NOMO-1 treated with DMSO at 0.1 percent for 48 hours (cell line): ENCODE data around the gene ARSB.

Experiments used
- DNase-seq: peaks from one replicate; lab custom pipeline; 2025; ENCODE audit not compliant: unreplicated experiment; lab: John Stamatoyannopoulos, UW

ARSB gene

DNA sequence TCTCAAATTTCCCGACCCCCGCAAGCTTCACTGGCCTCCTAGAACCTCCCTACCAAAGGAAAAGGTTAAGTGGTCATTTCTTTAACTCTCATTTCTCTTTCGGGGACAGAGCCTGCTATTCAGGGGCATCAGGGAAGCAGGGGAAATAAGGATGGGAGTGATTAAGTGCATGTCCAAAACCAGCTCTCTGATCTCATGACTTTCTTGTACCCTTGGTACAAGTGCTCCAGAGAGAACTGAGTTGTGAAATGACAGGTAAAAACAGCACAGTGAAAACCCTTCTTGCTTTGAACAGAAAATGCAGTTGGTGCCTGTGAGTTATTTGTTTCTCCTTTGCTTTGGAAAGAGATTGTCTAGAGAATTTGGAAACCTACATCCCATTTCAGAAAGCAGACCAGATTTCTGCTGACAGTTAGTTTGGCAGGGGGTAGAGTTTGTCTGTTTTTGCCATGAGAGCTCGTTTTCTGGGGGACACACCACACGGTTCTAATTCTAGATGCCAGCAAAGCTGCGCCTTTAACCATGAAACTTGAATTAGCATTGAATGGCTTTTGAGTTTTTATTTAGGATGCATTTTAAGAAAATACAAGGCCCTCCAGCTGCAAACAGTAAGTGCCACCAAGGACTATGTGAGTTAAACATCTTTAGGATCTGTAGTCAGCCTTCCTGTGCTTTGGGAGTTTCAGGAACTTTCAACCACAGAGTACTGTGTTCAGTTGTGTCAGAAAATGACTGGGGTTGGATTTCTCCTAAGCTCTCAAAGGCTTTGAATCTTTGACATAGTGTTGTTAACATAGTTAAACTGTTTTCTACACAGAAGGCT is 174.8 kb downstream of the ARSB start:
- no peak for DNase-seq

GRCh38 chr5:78809444-78809843 is 175.7 kb downstream of the ARSB start:
- DNase-seq = no peak

- DNase-seq = no peak
These were observed 176.3 kb downstream of the ARSB start for GRCh38 chr5:78808818-78809217.

- DNase-seq = no peak
These were observed 176.7 kb downstream of the ARSB start for GRCh38 chr5:78808380-78808779.

DNA sequence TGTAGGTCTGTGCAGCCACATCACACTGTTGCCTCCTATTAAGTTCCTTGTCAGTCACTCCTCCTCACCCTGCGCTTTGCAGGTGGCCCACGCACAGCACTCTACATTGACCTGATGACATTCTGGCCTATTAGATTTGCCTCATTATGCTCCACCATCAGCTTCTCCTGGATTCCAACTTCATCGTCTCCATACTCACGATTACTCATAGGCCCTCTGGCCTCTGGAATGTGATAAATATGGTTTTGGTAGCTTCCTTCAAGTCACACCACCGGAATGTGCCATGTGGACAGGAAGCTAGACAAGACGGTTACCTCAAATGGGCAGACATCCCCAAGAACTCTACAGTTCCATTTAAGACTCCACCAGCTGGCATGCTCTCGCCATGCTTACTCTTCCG is 178.6 kb downstream of the ARSB start:
- no peak for DNase-seq

DNA sequence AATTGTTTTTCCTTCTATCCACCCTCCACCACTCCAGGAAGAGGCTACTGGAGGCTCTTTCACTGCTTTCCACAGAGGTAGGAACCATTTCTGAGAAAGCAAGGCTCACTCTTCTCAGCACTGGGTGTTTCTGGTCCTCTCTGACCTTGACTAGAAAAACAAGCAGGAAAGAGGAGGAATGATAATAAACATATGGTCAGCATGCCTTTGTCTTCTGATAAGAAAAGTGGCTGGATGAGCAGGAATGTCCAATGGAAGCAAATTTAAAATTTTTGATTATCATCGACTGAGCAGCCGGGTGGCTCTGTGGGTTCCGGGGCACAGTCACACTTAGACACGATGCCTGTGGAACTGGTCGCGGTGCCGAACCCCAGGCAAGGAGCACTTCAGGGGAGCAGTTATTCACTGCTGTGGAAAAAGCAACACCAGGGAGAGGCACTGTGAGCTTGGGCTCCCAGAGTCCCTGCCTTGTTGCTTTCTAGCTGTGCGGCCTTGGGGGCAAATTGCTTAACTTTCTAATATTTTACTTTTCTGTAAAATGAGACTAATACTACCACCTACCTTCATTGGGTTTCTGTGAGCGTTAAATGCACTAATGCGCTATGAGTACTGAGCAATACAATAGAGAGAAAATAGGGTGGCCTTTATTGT is 179.5 kb downstream of the ARSB start:
- no peak for DNase-seq

- no peak for DNase-seq
These were observed 180.1 kb downstream of the ARSB start for GRCh38 chr5:78804995-78805394.

DNA sequence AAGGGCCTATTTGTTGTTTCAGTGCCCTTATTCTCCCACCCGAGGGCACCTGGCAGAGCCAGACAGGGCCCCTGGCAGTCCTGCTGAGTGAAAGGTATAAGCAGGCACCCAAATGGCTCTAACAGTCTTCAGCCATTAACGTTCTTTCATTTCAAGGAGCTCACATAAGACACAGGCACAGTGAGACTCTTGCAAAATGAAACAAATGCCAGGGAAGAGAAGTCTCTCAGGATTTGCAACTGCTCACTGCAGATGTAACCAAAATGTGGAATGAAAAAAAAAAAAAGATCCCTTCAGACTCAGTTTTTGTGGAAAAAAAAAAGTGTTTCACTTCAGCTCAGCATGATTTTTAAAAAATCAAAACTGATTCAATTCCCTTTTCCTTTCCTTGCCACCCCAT is 181.2 kb downstream of the ARSB start:
- DNase-seq = no peak

DNA sequence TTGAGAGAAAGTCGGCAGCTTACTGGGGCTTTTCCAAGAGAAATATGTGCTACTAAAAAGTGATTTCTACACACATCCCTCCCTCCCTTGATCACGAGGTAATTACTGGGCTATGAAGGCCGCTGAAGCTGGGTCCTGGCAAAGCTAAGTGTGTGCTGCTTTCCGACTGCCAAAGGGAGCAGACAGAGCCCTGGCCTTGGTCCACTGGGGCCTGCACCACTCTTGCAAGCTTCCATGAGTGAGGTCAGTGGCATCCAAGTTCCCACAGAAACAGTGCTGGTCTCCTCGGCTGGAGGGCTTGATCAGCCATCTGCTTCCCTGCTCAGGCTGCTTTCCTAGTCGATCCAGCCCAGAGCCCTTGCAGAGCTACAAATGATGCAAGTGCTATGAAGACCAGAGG is 181.8 kb downstream of the ARSB start:
- no peak for DNase-seq

GRCh38 chr5:78801413-78801812 is 183.7 kb downstream of the ARSB start:
- no peak for DNase-seq

DNA sequence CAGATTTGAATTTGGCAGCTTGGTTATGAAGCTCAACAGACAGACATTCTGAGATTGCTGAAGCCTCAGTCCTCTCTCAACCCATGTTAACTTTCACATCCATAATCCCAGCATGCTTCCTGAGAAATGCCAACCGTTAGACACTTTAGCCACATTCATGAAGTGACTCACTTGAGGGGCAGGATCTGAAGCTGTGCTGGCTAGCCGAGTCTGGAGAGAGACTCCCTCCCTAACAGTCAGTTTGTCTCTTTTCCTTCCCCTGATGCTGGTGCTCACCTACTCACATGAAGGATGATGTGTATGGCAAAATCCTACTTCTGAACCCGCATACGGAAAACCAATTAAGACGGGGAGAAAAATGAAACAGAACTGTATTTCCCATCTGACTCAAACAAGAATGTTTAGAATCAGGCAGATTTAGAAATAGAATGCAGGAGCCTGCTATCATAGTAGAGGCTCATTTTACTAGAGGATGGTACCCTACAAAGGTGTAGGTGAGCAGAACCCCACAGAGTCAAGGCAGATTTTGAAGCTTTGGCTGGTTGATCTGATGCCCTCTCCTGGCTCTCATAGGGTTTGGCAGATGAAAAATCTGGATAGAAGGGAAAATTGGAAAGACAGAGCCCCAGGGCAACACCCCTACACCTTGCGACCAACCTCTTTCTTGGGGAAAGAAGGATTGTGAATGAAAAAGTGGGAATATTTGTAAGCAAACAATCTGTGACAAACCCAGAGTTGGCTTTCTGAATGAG is 185.7 kb downstream of the ARSB start:
- DNase-seq = no peak

DNA sequence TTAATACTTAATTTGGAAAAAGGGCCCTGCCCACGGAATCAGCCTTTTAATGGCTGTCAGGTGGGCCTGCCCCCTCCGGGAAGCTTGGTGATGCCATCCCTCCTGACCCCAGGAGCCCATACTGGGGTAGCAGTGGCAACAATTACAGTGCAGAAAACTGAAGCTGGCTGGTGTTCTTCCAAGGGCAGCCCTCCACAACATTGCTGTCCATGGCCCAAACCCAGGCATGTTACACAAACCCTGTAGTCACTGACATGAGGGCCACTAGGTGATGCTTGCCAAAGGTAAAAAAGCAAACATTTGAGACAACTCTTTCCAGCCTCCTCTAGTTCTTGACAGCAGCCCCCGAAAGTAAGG is 186.5 kb downstream of the ARSB start:
- DNase-seq = no peak

DNA sequence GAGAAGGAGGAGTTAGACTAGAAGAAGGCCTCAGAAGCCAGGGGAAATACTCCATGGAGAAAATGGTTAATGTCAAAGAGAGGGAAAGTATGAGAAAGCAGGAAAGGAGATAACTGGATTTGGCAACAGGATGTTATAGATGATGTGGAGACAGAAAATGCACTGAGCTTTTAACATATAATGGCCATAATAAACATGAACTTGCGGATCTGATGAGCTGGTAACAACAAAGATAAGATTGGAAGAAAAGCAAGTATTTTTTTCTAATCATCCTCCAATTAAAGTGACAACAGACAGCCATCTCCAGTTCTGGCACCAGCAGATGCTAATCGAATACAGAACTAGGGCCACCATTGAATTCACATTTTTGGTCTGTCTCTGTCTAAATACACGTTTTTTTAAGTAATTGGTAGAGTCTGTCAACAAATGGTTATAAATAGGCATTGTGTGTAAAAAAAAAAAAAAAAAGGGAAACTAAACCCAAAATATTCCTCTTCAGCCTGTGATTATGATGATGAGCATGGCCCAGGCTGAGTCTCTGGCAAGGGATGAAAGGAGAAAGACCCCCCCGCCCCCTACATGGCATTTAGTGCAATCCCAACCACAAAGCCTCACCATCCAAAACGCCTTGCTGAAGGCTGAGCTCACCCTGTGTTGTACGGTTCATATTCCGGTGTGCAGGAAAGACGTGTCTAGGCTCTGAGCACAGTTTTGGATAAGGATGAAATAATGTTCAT is 187.0 kb downstream of the ARSB start:
- no peak for DNase-seq

DNA sequence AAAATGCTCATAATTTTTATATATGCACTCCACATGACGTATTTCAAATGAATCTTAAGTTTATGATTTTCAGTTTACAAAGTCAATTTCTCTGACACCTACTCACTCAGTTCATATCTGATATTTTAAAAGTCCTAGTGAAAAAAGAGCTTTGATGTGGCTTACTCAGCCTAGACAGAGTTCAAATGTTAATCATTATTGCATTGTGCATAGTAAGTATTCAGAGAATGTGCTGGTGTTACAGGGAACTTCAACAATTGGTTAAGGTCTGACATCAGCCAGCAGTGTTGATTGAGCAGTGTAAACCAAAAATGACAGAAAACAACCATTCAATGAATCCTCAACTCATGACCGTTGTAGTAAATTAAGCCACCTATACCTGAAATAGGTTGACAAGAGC is 189.4 kb downstream of the ARSB start:
- no peak for DNase-seq

DNA sequence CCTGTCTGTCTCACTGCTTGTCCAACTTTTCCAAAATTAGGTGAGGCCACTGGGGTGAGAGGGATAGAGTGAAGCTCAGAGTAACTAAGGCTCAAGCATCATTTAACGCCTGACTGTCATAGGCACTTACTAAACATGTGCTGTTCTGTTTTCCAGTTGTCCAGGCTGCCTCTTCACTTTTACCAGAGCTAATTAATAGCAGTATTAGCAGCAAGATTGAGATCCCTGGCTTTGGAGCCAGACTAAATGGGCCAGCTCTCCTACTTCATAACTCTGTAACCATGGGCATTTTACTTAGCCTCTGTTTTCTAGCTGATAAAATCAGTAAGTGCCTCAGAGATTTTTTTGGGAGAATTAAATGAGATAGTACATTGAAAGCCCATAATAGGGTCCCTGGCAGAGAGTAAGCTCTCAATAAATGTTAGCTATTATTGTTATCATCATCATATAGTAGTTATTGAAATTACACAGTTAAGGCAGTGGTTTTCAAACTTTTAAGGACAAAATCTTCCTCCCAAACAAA is 190.4 kb downstream of the ARSB start:
- no peak for DNase-seq

- no peak for DNase-seq
These were observed 191.0 kb downstream of the ARSB start for GRCh38 chr5:78793907-78794662.

DNA sequence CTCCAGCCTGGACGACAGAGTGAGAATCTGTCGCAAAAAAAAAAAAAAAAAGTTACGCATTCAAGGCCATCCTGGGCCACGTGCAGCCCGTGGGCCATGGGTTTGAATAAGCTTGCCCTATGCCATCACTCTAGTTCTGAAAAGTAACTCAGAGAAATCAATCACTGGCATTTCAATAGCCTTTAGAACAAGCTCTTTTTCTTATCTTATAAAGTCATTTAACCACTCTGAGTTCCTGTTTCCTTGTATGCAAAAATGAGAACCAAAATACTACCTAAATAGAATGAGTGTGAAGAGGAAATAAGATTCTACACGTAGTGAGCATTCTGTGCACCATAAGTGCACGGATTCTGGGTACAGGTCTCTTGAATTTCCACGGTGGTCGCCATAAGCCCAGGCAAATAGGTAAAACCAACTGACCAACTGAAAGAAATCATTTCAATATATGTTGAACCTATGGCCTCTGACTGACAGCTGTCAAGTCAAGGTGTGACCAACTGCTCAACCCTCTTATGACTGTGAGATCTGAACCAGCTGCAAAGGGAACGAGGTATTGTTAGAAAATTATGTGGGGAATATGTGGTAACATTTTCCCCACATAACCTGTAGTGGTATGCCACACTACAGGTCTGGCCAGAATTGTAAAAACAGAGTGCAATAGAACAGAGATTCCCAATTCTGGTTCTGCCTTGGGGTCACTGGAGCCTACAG is 192.6 kb downstream of the ARSB start:
- DNase-seq = peak; percentile 26

DNA sequence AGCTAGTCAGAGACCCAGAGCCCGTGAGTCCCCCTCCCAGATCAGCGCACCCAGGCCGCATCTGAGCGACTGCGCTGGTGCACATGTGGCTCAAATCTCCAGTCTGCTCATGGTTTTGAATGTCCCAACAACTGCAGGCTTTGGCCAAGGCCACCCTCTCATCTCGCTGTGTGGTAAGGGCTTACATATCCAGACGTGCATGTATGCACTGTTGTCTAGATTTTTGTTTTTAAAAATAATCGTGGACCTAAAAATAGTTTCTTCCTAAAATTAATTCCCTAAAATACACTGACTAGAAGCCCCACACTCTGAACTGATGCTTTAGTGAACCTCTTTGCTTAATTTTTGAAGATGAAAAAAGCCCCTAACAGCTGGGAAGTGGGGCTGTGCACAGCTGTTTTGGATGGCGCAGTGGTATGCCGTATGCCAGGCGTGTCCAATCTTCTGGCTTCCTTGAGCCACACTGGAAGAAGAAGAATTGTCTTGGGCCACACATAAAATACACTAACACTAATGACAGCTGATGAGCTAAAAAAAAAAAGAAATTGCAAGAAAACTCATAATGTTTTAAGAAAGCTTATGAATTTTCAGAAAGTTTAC is 193.5 kb downstream of the ARSB start:
- no peak for DNase-seq

DNA sequence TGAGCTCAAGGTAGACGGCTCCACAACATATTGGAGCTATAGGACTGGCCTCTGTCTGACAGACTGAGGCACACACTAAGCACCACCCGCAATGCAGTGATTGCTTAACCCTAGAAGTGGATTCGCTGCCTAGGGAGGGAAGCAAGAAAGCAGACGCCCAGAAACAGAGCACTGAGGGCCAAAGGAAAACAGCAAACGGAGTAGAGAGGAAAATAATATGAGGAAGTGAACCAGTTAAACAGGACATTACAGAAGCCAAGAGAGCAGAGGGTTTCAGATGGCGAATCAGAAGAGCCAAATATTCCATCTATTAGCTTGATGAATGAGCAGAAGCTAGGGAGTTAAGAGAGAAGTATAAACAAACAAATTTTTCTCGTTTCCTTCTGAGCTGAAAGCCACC is 197.3 kb downstream of the ARSB start:
- DNase-seq = peak; percentile 29
